Suprapubic skin (tissue), 3 donors: ENCODE data around the gene FBP1.

Experiments used
- CTCF ChIP-seq, 2 donors: fragments of 200-600 bp in 1 of 2; fragments of 450-650 bp in 1 of 2; sonication (generic) in 1 of 2; IDR thresholded peaks; one replicate each; pipeline ENCODE4 v1.5.1; 2016 to 2019; ENCODE audit warnings: antibody characterized with exemption in 2 of 2, mild to moderate bottlenecking in 1 of 2, moderate library complexity in 1 of 2
- POLR2AphosphoS5 ChIP-seq, 3 donors: sonication (generic); formaldehyde crosslinking; IDR thresholded peaks; one replicate each; pipeline ENCODE4 v1.6.1; 2017; ENCODE audit warnings: antibody characterized with exemption in 3 of 3

DNA sequence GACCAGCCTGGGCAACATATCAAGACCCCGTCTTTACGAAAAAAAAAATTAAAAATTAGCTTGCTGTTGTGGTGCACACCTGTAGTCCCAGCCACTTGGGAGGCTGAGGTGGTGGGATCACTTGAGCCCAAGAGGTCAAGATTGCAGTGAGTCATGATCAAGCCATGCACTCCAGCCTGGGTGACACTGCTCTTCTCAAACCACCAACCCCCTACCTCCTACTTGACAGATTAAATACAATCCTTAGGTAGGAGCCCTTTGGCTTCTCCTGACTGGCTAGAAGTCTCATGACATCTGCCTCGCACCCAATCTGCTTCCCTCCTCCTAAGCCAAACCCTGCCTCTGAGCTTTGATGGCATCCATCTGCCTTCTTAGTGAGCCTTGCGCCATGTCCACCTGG is 11.6 kb upstream of the FBP1 start:
- TF ChIP-seq CTCF (IDR thresholded peaks at IDR 0.05) (no peak), POLR2AphosphoS5 (IDR thresholded peaks at IDR 0.05) (no peak)
